HCT116 (cell line): ENCODE measurements around the gene TDRD7.

ENCODE experiments used
- CBX3 ChIP-seq: IDR thresholded peaks from 2 replicates; pipeline ENCODE4 v1.6.1; 2012; ENCODE audit warnings: low read depth
- CTCF ChIP-seq, 3 experiments: fragments of 200-600 bp in 1 of 3; sonication (generic) in 1 of 3; IDR thresholded peaks in 2 of 3; conservative IDR thresholded peaks in 1 of 3; 2 replicates each; pipeline ENCODE4 v1.5.1; 2012 to 2017; ENCODE audit warnings: low read depth in 2 of 3, low read length in 2 of 3, antibody characterized with exemption in 1 of 3, borderline replicate concordance in 1 of 3, control low read depth in 1 of 3, mild to moderate bottlenecking in 1 of 3, mixed read lengths in 1 of 3, mixed run types in 1 of 3, moderate library complexity in 1 of 3; ENCODE audit not compliant: insufficient read depth in 1 of 3
- JUND ChIP-seq: IDR thresholded peaks from 2 replicates; pipeline ENCODE4 v1.6.1; 2012
- POLR2A ChIP-seq: IDR thresholded peaks from 2 replicates; pipeline ENCODE4 v1.7.0; 2011; ENCODE audit warnings: borderline replicate concordance; ENCODE audit not compliant: insufficient read depth, insufficient read length; ENCODE audit errors: extremely low read depth
- POLR2AphosphoS5 ChIP-seq: IDR thresholded peaks from 2 replicates; pipeline ENCODE4 v1.6.1; 2011; ENCODE audit warnings: mild to moderate bottlenecking, low read depth, low read length, moderate library complexity
- RAD21 ChIP-seq: IDR thresholded peaks from 2 replicates; pipeline ENCODE4 v1.6.1; 2012; ENCODE audit warnings: low read depth, mild to moderate bottlenecking
- SIN3A ChIP-seq: IDR thresholded peaks from 2 replicates; pipeline ENCODE4 v1.6.1; 2012; ENCODE audit warnings: low read depth
- SP1 ChIP-seq: IDR thresholded peaks from 2 replicates; pipeline ENCODE4 v1.6.1; 2012; ENCODE audit warnings: low read depth
- ZBTB33 ChIP-seq: IDR thresholded peaks from 2 replicates; pipeline ENCODE4 v1.6.1; 2011; ENCODE audit warnings: mild to moderate bottlenecking, low read length, moderate library complexity; ENCODE audit not compliant: insufficient replicate concordance; ENCODE audit errors: extremely low read depth
- ZNF274 ChIP-seq: fragments of 200-500 bp; sonication (Bioruptor generic); IDR thresholded peaks from 2 replicates; pipeline ENCODE4 v1.6.1; 2014; ENCODE audit warnings: mild to moderate bottlenecking, low read depth, low read length, inconsistent platforms

- no peak for TF ChIP-seq CBX3
- TF ChIP-seq SP1: no peak
- no peak for TF ChIP-seq CTCF (IDR thresholded peaks at IDR 0.05 in 2 of 3, conservative IDR thresholded peaks at IDR 0.05 in 1 of 3; ENCODE audit: borderline replicate concordance in 1 of 3, insufficient read depth in 1 of 3, low read depth in 2 of 3, low read length in 2 of 3)
- TF ChIP-seq RAD21: no peak
- TF ChIP-seq POLR2A: no peak
- TF ChIP-seq JUND: no peak
- TF ChIP-seq POLR2AphosphoS5: no peak
- no peak for TF ChIP-seq ZBTB33
- TF ChIP-seq ZNF274: no peak
- TF ChIP-seq SIN3A: no peak
Observed at GRCh38 chr9:97534961-97535594, 123.2 kb downstream of the TDRD7 start.
